Liver (tissue), 9 donors: ENCODE data around the gene FLNA. TPM values are rescaled to one million over a fixed set of nuclear protein-coding genes. Genes with fewer than 3 reads are reported as not detected.

ENCODE experiments used
- DNase-seq: peaks from one replicate; pipeline ENCODE4 v3.0.0-alpha.2; 2017; ENCODE audit warnings: low spot score
- H3K27ac ChIP-seq, 2 donors: one replicate each; pipeline ENCODE4 v1.7.0; 2013; ENCODE audit warnings: inconsistent platforms in 2 of 2, low read length in 2 of 2, control low read depth in 1 of 2, low read depth in 1 of 2, mild to moderate bottlenecking in 1 of 2
- H3K27me3 ChIP-seq, 4 donors: one replicate each; pipeline versions ENCODE4 v1.6.1 to v1.7.0; 2013; ENCODE audit warnings: low read length in 3 of 4, inconsistent platforms in 1 of 4, mild to moderate bottlenecking in 1 of 4, moderate library complexity in 1 of 4; ENCODE audit not compliant: control insufficient read depth in 4 of 4, insufficient read depth in 4 of 4
- H3K36me3 ChIP-seq, 4 donors: one replicate each; pipeline versions ENCODE4 v1.6.1 to v1.7.0; 2013; ENCODE audit warnings: low read length in 3 of 4, mild to moderate bottlenecking in 3 of 4, low read depth in 1 of 4, moderate library complexity in 1 of 4; ENCODE audit not compliant: control insufficient read depth in 4 of 4, insufficient read depth in 3 of 4
- H3K4me1 ChIP-seq, 4 donors: one replicate each; pipeline versions ENCODE4 v1.6.1 to v1.7.0; 2013; ENCODE audit warnings: low read length in 3 of 4, mild to moderate bottlenecking in 3 of 4, moderate library complexity in 1 of 4; ENCODE audit not compliant: control insufficient read depth in 4 of 4, insufficient read depth in 4 of 4
- H3K4me3 ChIP-seq, 3 donors: one replicate each; pipeline versions ENCODE4 v1.6.1 to v1.7.0; 2013; ENCODE audit warnings: low read length in 3 of 3, control low read depth in 1 of 3, low read depth in 1 of 3, mild to moderate bottlenecking in 1 of 3
- H3K9ac ChIP-seq, 2 donors: one replicate each; pipeline ENCODE4 v1.7.0; 2013; ENCODE audit warnings: low read length in 2 of 2, mild to moderate bottlenecking in 2 of 2, moderate library complexity in 2 of 2, control low read depth in 1 of 2, low read depth in 1 of 2
- H3K9me3 ChIP-seq, 4 donors: one replicate each; pipeline versions ENCODE4 v1.6.1 to v1.7.0; 2013; ENCODE audit warnings: low read length in 3 of 4; ENCODE audit not compliant: control insufficient read depth in 4 of 4
- CTCF ChIP-seq: fragments of 150-350 bp; IDR thresholded peaks from 2 replicates; pipeline ENCODE4 v1.5.1; 2017; ENCODE audit warnings: improper control_type of control experiment, low read depth, low read length; ENCODE audit not compliant: missing input control
- EGR1 ChIP-seq, 2 donors: IDR thresholded peaks; 2 replicates each; pipeline ENCODE4 v1.6.1; 2016 to 2018; ENCODE audit warnings: antibody characterized with exemption in 2 of 2, low read depth in 2 of 2
- FOXA1 ChIP-seq: IDR thresholded peaks from 2 replicates; pipeline ENCODE4 v1.6.1; 2016; ENCODE audit warnings: antibody characterized with exemption
- FOXA2 ChIP-seq: IDR thresholded peaks from 2 replicates; pipeline ENCODE4 v1.6.1; 2016; ENCODE audit warnings: antibody characterized with exemption
- GABPA ChIP-seq, 2 donors: IDR thresholded peaks in 1 of 2; conservative IDR thresholded peaks in 1 of 2; 2 replicates each; pipeline ENCODE4 v1.6.1; 2016; ENCODE audit warnings: antibody characterized with exemption in 2 of 2, mild to moderate bottlenecking in 1 of 2, moderate library complexity in 1 of 2
- HNF4A ChIP-seq, 2 donors: conservative IDR thresholded peaks; 2 replicates each; pipeline ENCODE4 v1.6.1; 2016; ENCODE audit warnings: antibody characterized with exemption in 2 of 2, mild to moderate bottlenecking in 2 of 2
- HNF4G ChIP-seq: IDR thresholded peaks from 2 replicates; pipeline ENCODE4 v1.6.1; 2016; ENCODE audit warnings: antibody characterized with exemption
- JUND ChIP-seq, 2 donors: IDR thresholded peaks; 2 replicates each; pipeline ENCODE4 v1.6.1; 2016; ENCODE audit warnings: antibody characterized with exemption in 2 of 2
- NR2F2 ChIP-seq: IDR thresholded peaks from 2 replicates; pipeline ENCODE4 v1.6.1; 2016; ENCODE audit warnings: antibody characterized with exemption
- RXRA ChIP-seq, 2 donors: IDR thresholded peaks; 2 replicates each; pipeline ENCODE4 v1.6.1; 2017 to 2018; ENCODE audit warnings: antibody characterized with exemption in 2 of 2, mild to moderate bottlenecking in 1 of 2
- SP1 ChIP-seq: IDR thresholded peaks from 2 replicates; pipeline ENCODE4 v1.6.1; 2018; ENCODE audit warnings: antibody characterized with exemption, mild to moderate bottlenecking
- TAF1 ChIP-seq: conservative IDR thresholded peaks from 2 replicates; pipeline ENCODE4 v1.6.1; 2016; ENCODE audit warnings: antibody characterized with exemption, mild to moderate bottlenecking
- YY1 ChIP-seq: IDR thresholded peaks from 2 replicates; pipeline ENCODE4 v1.6.1; 2016; ENCODE audit warnings: antibody characterized with exemption, mild to moderate bottlenecking
- ZBTB33 ChIP-seq: IDR thresholded peaks from 2 replicates; pipeline ENCODE4 v1.6.1; 2016; ENCODE audit warnings: antibody characterized with exemption
- WGBS: extraction: QIAGEN DNeasy Blood & Tissue Kit; methylation state at CpG from one replicate; pipeline ENCODE4 v1.1.7; 2013; 5-methylcytosine and 5-hydroxymethylcytosine counted together
- polyA plus RNA-seq, 2 donors: library from polyadenylated mRNA; stranded (reverse) in 1 of 2; unstranded in 1 of 2; fragments of 200-250 nt in 1 of 2; fragments of >200 nt in 1 of 2; fragmentation: Nextera tagmentation in 1 of 2; extraction: Ambion mirVana in 1 of 2; gene quantifications; one replicate each; pipeline versions ENCODE4 v1.2.1 to v1.2.3, GENCODE V29; 2013 to 2015
- total RNA-seq, 2 donors: library from RNA; depleted of rRNA; stranded (reverse); fragments of >200 nt; gene quantifications; one replicate each; pipeline ENCODE4 v1.2.3, GENCODE V29; 2014
- TF ChIP-seq, protein P1 (sequence below): IDR thresholded peaks from 2 replicates; pipeline ENCODE4 v1.6.1; 2016; ENCODE audit warnings: antibody characterized with exemption
- TF ChIP-seq, protein P2 (sequence below): IDR thresholded peaks from 2 replicates; pipeline ENCODE4 v1.6.1; 2016; ENCODE audit warnings: antibody characterized with exemption
- donor health status: healthy.
- donor health status: healthy.
- donor health status: healthy.
- donor health status: healthy.
- donor health status: healthy.

Gene FLNA
- total and polyA plus RNA-seq, 4 donors = 23.4 to 152 (median 118) TPM

DNA sequence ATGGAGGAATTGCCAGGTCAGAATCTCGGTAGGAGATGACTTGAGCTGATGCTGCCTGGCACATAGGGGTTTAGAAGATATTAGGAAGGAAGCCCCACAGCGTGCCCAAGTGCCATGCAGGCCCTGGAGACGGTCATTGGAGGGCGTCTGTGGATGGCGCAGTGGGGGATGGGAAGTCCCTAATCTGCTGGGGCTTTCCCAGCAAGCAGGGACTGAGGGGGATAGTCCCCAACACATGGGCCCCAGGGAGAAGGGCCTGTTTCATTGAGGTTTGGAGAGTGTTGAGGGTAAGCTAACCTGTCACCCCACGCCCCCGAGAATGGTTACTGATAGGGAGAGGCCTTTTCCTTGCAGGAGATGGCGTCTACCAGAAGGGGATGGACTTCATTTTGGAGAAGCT, 44.8 kb upstream of the FLNA start:
- H3K27me3 ChIP-seq = no peaks in the 10 kb centered on the region
- H3K4me1 ChIP-seq = no peaks in the 10 kb centered on the region
- no peaks in the 10 kb centered on the region for H3K36me3 ChIP-seq
- TF ChIP-seq SP1 (no peak), FOXA2 (no peak), HNF4G (no peak), FOXA1 (no peak), JUND (IDR thresholded peaks at IDR 0.05) (no peak), ZBTB33 (no peak), RXRA (IDR thresholded peaks at IDR 0.05) (no peak)
- TF ChIP-seq, protein P1, sequence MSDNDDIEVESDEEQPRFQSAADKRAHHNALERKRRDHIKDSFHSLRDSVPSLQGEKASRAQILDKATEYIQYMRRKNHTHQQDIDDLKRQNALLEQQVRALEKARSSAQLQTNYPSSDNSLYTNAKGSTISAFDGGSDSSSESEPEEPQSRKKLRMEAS = no peak
- H3K27ac ChIP-seq = no peak overlapping the region
- H3K9me3 ChIP-seq = no peaks in the 10 kb centered on the region
- H3K4me3 ChIP-seq = no peak overlapping the region
- DNase-seq = no peak
- H3K9ac ChIP-seq = no peak overlapping the region
- 97% methylated on average over 8 of the region's 8 CpGs for WGBS

- no peaks in the 10 kb centered on the region for H3K27me3 ChIP-seq
- no peaks in the 10 kb centered on the region for H3K9me3 ChIP-seq
- DNase-seq = no peak
- TF ChIP-seq YY1 = no peak
- TF ChIP-seq, protein P1 = no peak
- no peak for TF ChIP-seq FOXA1
- TF ChIP-seq HNF4G = no peak
- TF ChIP-seq FOXA2 = no peak
- TF ChIP-seq HNF4A (conservative IDR thresholded peaks at IDR 0.05) = no peak
- TF ChIP-seq ZBTB33 = no peak
- TF ChIP-seq TAF1 = no peak
- no peak for TF ChIP-seq NR2F2
- TF ChIP-seq CTCF = no peak
- TF ChIP-seq, protein P2, sequence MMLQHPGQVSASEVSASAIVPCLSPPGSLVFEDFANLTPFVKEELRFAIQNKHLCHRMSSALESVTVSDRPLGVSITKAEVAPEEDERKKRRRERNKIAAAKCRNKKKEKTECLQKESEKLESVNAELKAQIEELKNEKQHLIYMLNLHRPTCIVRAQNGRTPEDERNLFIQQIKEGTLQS = no peak
- TF ChIP-seq EGR1 (IDR thresholded peaks at IDR 0.05; ENCODE audit: low read depth in 2 of 2) = no peak
- TF ChIP-seq GABPA (IDR thresholded peaks at IDR 0.05 in 1 of 2, conservative IDR thresholded peaks at IDR 0.05 in 1 of 2) = no peak
- H3K9ac ChIP-seq = no peak overlapping the region
- no peak overlapping the region for H3K4me3 ChIP-seq
- 90% methylated on average over 7 of the region's 7 CpGs for WGBS
- H3K4me1 ChIP-seq = peaks cover 2 to 9% (median 5%) of the 10 kb centered on the region in 4 donors
- no peak overlapping the region for H3K27ac ChIP-seq
- H3K36me3 ChIP-seq = no peaks in the 10 kb centered on the region
These were observed 42.7 kb upstream of the FLNA start for GRCh38 chrX:154417157-154417556.
